NCI-H2227 (cell line): ENCODE results near the gene ENOPH1.
A peak's percentile ranks its signal among the peaks of the same experiment; 100 is the strongest.

Experiments used
- DNase-seq: peaks from one replicate; lab custom pipeline; 2025; ENCODE audit not compliant: unreplicated experiment; lab: John Stamatoyannopoulos, UW

ENOPH1 gene

GRCh38 chr4:82508011-82508410, 77.6 kb downstream of the ENOPH1 start:
- no peak for DNase-seq

DNA sequence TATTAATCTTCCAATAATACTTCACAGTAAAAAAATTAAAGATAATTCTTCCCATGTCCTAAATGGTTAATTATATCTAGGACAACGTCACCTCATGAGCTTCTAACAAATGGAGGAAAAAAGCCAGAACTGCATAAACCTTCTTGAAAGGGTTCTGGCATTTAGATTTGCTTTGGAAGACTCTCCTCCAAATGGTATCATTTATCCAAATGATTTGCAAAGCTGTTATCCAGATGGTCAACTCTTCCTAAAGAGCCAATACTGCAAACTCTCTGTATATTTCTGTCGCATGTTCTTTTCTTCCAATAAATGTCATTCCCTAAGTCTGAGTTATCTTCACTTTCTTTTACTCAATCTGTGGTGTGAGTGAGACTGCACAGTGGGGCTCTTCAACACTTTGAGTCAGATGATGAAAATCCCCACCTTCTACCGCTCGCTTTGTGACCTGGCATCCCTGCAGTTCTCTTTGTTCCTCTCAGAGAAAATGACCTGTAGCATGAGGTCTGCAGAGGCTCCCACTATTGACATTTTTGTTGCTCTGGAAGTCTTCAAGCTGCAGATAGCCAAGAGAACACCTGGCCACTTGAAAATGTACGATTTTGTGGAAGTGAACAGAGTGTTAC, 78.5 kb downstream of the ENOPH1 start:
- peak; percentile 17 for DNase-seq

DNA sequence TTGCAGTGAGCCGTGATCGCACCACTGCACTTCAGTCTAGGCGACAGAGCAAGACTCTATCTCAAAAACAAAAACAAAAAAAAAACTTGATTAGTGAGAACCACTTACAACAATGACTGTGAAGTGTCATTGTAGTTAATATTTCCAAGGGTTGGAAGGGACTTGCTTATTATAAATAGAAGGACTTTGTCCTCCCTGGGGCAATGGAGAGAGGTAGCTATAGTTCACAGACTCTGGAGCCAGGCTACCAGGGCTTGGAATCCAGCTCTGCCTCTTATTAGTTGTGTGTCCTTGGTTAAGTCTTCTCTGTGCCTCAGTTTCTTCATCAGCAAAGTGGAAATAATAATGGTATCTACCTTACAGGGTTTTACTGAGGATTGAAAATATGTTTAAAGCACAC, 79.8 kb downstream of the ENOPH1 start:
- DNase-seq: no peak
